Right lobe of liver (tissue), 4 donors: ENCODE data around the gene ATXN2.

Experiments used
- CTCF ChIP-seq, 4 donors: fragments of 200-600 bp in 3 of 4; fragments of 450-650 bp in 1 of 4; IDR thresholded peaks; one replicate each; pipeline versions ENCODE4 v1.5.1 to v1.8.0; 2016 to 2022; ENCODE audit warnings: antibody characterized with exemption in 4 of 4, mild to moderate bottlenecking in 2 of 4
- POLR2A ChIP-seq: fragments of 450-650 bp; IDR thresholded peaks from one replicate; pipeline ENCODE4 v1.6.1; 2017; ENCODE audit warnings: antibody characterized with exemption, mild to moderate bottlenecking
- donor health status: DM: no; HTN: no; CAD: no.
- donor health status: DM: no; HTN: no; CAD: no.
- donor health status: DM: no; HTN: yes; CAD: no.

- TF ChIP-seq CTCF (IDR thresholded peaks at IDR 0.05) (no peak), POLR2A (no peak)
These were observed 148.4 kb downstream of the ATXN2 start for GRCh38 chr12:111450676-111451075.
